OCI-LY7 (cell line): ENCODE data around the gene SEMA3C. TPM values are rescaled to one million over a fixed set of nuclear protein-coding genes. Genes with fewer than 3 reads are reported as not detected.

Experiments used
- BruUV-seq: library from RNA; stranded (reverse); fragments of 400-500 nt; replicated peaks from 2 replicates; lab custom pipeline; 2021; lab: Mats Ljungman, UMichigan
- CTCF ChIA-PET: fragments of 300-600 bp; sonication (Branson Sonifier 250); formaldehyde crosslinking; loops from one replicate; lab custom pipeline; 2022; ENCODE audit warnings: antibody characterized with exemption; ENCODE audit not compliant: unreplicated experiment; lab: Charles Lee
- POLR2A ChIA-PET: fragments of 300-600 bp; sonication (Branson Sonifier 250); formaldehyde crosslinking; loops from one replicate; lab custom pipeline; 2022; ENCODE audit warnings: antibody characterized with exemption; lab: Charles Lee
- DNase-seq: peaks from one replicate; pipeline ENCODE4 v3.0.0-alpha.2; 2015; ENCODE audit warnings: low spot score
- H2AFZ ChIP-seq: fragments of 200-600 bp; sonication (generic), shearing (Covaris generic); 2 replicates; pipeline ENCODE4 v1.6.1; 2014; ENCODE audit warnings: mild to moderate bottlenecking, antibody characterized with exemption, low read length, moderate library complexity
- H3K27ac ChIP-seq: fragments of 200-600 bp; sonication (generic); 2 replicates; pipeline ENCODE4 v1.5.1; 2014; ENCODE audit warnings: mixed run types, low read depth, mild to moderate bottlenecking, moderate library complexity, low read length, inconsistent platforms; ENCODE audit not compliant: poor library complexity, severe bottlenecking
- H3K36me3 ChIP-seq: fragments of 200-600 bp; sonication (generic); 2 replicates; pipeline ENCODE4 v1.6.1; 2014; ENCODE audit warnings: mild to moderate bottlenecking, antibody characterized with exemption, low read length, moderate library complexity, mixed read lengths; ENCODE audit not compliant: insufficient read depth
- H3K4me1 ChIP-seq: fragments of 200-600 bp; sonication (generic); 2 replicates; pipeline ENCODE4 v1.5.1; 2014; ENCODE audit warnings: mild to moderate bottlenecking, low read length; ENCODE audit not compliant: insufficient read depth, poor library complexity, severe bottlenecking
- H3K4me2 ChIP-seq: fragments of 200-600 bp; sonication (generic); 2 replicates; pipeline ENCODE4 v1.6.1; 2014; ENCODE audit warnings: mild to moderate bottlenecking, low read length
- H3K4me3 ChIP-seq: fragments of 200-600 bp; sonication (generic); 2 replicates; pipeline ENCODE4 v1.5.1; 2014; ENCODE audit warnings: mild to moderate bottlenecking, low read depth, low read length; ENCODE audit not compliant: poor library complexity, severe bottlenecking
- H3K79me2 ChIP-seq: fragments of 200-600 bp; sonication (generic); 2 replicates; pipeline ENCODE4 v1.6.1; 2016; ENCODE audit warnings: low read depth, mild to moderate bottlenecking, low read length, moderate library complexity, mixed read lengths; ENCODE audit not compliant: insufficient read depth
- H3K9me2 ChIP-seq: fragments of 200-600 bp; sonication (generic); 2 replicates; pipeline ENCODE4 v1.6.1; 2016; ENCODE audit warnings: mild to moderate bottlenecking, low read length, mixed read lengths; ENCODE audit not compliant: insufficient read depth
- H3K9me3 ChIP-seq: fragments of 200-600 bp; sonication (generic); 2 replicates; pipeline ENCODE4 v1.6.1; 2014; ENCODE audit warnings: mild to moderate bottlenecking, mixed run types, low read length, mixed read lengths
- H4K20me1 ChIP-seq: fragments of 200-600 bp; sonication (generic); 2 replicates; pipeline ENCODE4 v1.6.1; 2014; ENCODE audit warnings: mild to moderate bottlenecking, antibody characterized with exemption, low read length, moderate library complexity, mixed read lengths; ENCODE audit not compliant: insufficient read depth
- CTCF ChIP-seq: fragments of 200-600 bp; sonication (generic); conservative IDR thresholded peaks from 2 replicates; pipeline ENCODE4 v1.5.1; 2014; ENCODE audit warnings: mild to moderate bottlenecking, antibody characterized with exemption, low read length, moderate library complexity, mixed read lengths
- EZH2phosphoT487 ChIP-seq: fragments of 200-600 bp; sonication (generic); IDR thresholded peaks from 2 replicates; pipeline ENCODE4 v1.6.1; 2018; ENCODE audit warnings: low read depth, borderline replicate concordance, mild to moderate bottlenecking, mixed run types, antibody characterized with exemption, low read length, moderate library complexity, mixed read lengths
- intact Hi-C: fragments of 100-400 bp; cut with micrococcal nuclease; formaldehyde crosslinking; loops from one replicate; pipeline ENCODE4 v1.10.0; 2022; ENCODE audit not compliant: unreplicated experiment
- total RNA-seq, 2 experiments: library from RNA; depleted of rRNA in 1 of 2; stranded (reverse); fragments of >200 nt in 1 of 2; shearing (Covaris generic) in 1 of 2; gene quantifications; 2 replicates each; pipeline ENCODE4 v1.2.3, GENCODE V29; 2014 to 2022

Gene SEMA3C
- total RNA-seq, 2 experiments from 2014 or later, result not detected

- no TSS peak for BruUV-seq
- H3K4me1 ChIP-seq, result no peaks in the 10 kb centered on the region
- no peaks in the 10 kb centered on the region for H3K9me3 ChIP-seq
- no peak overlapping the region for H2AFZ ChIP-seq
- no peak overlapping the region for H3K4me2 ChIP-seq
- H3K79me2 ChIP-seq, result no peaks in the 10 kb centered on the region
- intact Hi-C loops, result no loop called here
- H3K4me3 ChIP-seq, result no peak overlapping the region
- no peaks in the 10 kb centered on the region for H3K9me2 ChIP-seq
- ChIA-PET CTCF (no interaction called here), POLR2A (no interaction called here)
- H3K27ac ChIP-seq, result no peak overlapping the region
- no peak for TF ChIP-seq CTCF
- no peak for TF ChIP-seq EZH2phosphoT487
- no peak for DNase-seq
- no peaks in the 10 kb centered on the region for H4K20me1 ChIP-seq
- H3K36me3 ChIP-seq, result no peaks in the 10 kb centered on the region
These were observed 18.0 kb downstream of the SEMA3C start for GRCh38 chr7:80900583-80901576.

- CTCF ChIA-PET, result no interaction called here
- H3K36me3 ChIP-seq, result no peaks in the 10 kb centered on the region
- no peaks in the 10 kb centered on the region for H3K9me3 ChIP-seq
- POLR2A ChIA-PET, result interaction anchor here (0.7 to 1.1 kb wide), 3 partner anchors 12 to 17 kb away, joined by 3 to 4 read pairs (median 4); no protein-coding TSS in a partner anchor
- no peaks in the 10 kb centered on the region for H3K9me2 ChIP-seq
- no peak overlapping the region for H3K27ac ChIP-seq
- no peak overlapping the region for H3K4me3 ChIP-seq
- no peaks in the 10 kb centered on the region for H3K4me1 ChIP-seq
- H2AFZ ChIP-seq, result no peak overlapping the region
- TF ChIP-seq EZH2phosphoT487, result no peak
- no peak for TF ChIP-seq CTCF
- no TSS peak for BruUV-seq
- no peak for DNase-seq
- no peaks in the 10 kb centered on the region for H4K20me1 ChIP-seq
- intact Hi-C loops, result no loop called here
- no peaks in the 10 kb centered on the region for H3K79me2 ChIP-seq
- no peak overlapping the region for H3K4me2 ChIP-seq
These were observed 21.8 kb downstream of the SEMA3C start for GRCh38 chr7:80896906-80897598.
